HG03095 (cell line): ENCODE results near the gene NPAS2.

ENCODE experiments used
- ATAC-seq: cut with Tn5 transposase; IDR thresholded peaks from one replicate; pipeline ENCODE4 v1.9.1; 2021; ENCODE audit warnings: moderate library complexity; ENCODE audit not compliant: unreplicated experiment

The NPAS2 gene

GRCh38 chr2:100793982-100794381 is 26.0 kb upstream of the NPAS2 start:
- no peak for ATAC-seq

GRCh38 chr2:100796499-100797100 is 23.3 kb upstream of the NPAS2 start:
- no peak for ATAC-seq

- no peak for ATAC-seq
These were observed 20.3 kb upstream of the NPAS2 start for GRCh38 chr2:100799686-100800085.

- ATAC-seq: no peak
These were observed 19.0 kb upstream of the NPAS2 start for GRCh38 chr2:100800915-100801314.

GRCh38 chr2:100801402-100801801 is 18.5 kb upstream of the NPAS2 start:
- no peak for ATAC-seq

- no peak for ATAC-seq
These were observed 17.9 kb upstream of the NPAS2 start for GRCh38 chr2:100802066-100802465.

- no peak for ATAC-seq
These were observed 16.6 kb upstream of the NPAS2 start for GRCh38 chr2:100803334-100803733.

GRCh38 chr2:100806550-100806949 is 13.4 kb upstream of the NPAS2 start:
- ATAC-seq: no peak

GRCh38 chr2:100807707-100808106 is 12.2 kb upstream of the NPAS2 start:
- ATAC-seq: no peak

- no peak for ATAC-seq
These were observed 11.4 kb upstream of the NPAS2 start for GRCh38 chr2:100808582-100808981.

- no peak for ATAC-seq
These were observed 10.4 kb upstream of the NPAS2 start for GRCh38 chr2:100809506-100809905.

- ATAC-seq: no peak
These were observed 9.3 kb upstream of the NPAS2 start for GRCh38 chr2:100810603-100811145.

GRCh38 chr2:100812116-100812515 is 7.8 kb upstream of the NPAS2 start:
- no peak for ATAC-seq

- ATAC-seq: no peak
These were observed 7.4 kb upstream of the NPAS2 start for GRCh38 chr2:100812573-100812972.

GRCh38 chr2:100813527-100813926 is 6.4 kb upstream of the NPAS2 start:
- no peak for ATAC-seq

GRCh38 chr2:100814043-100814442 is 5.9 kb upstream of the NPAS2 start:
- no peak for ATAC-seq

GRCh38 chr2:100814453-100814852 is 5.5 kb upstream of the NPAS2 start:
- ATAC-seq: no peak

- no peak for ATAC-seq
These were observed 2.5 kb upstream of the NPAS2 start for GRCh38 chr2:100817388-100817985.

- no peak for ATAC-seq
These were observed 1.8 kb upstream of the NPAS2 start for GRCh38 chr2:100818003-100818605.

GRCh38 chr2:100818606-100819369 is 1.2 kb upstream of the NPAS2 start:
- no peak for ATAC-seq

- no peak for ATAC-seq
These were observed 259 bp downstream of the NPAS2 start for GRCh38 chr2:100820273-100820522.
